ENCODE measurements around the gene PLEKHG4B.

The PLEKHG4B gene

GRCh38 chr5:155651-156410, 63.9 kb downstream of the PLEKHG4B start:
- H3K27me3 ChIP-seq = peaks cover 12% of the 10 kb centered on the region
- no peak overlapping the region for H3K4me3 ChIP-seq (ENCODE audit: low read depth, low read length)
- TF ChIP-seq CTCF (IDR thresholded peaks at IDR 0.05; ENCODE audit: low read depth, low read length) = no peak
- H3K36me3 ChIP-seq = no peaks in the 10 kb centered on the region
- DNase-seq = no peak
- no peaks in the 10 kb centered on the region for H3K9me3 ChIP-seq
- no peaks in the 10 kb centered on the region for H3K4me1 ChIP-seq

- no peaks in the 10 kb centered on the region for H3K36me3 ChIP-seq
- DNase-seq = peak; percentile 4
- no peaks in the 10 kb centered on the region for H3K4me1 ChIP-seq
- H3K27me3 ChIP-seq = peaks cover 16% of the 10 kb centered on the region
- no peaks in the 10 kb centered on the region for H3K9me3 ChIP-seq
- TF ChIP-seq CTCF (IDR thresholded peaks at IDR 0.05; ENCODE audit: low read depth, low read length) = no peak
- H3K4me3 ChIP-seq (ENCODE audit: low read depth, low read length) = no peak overlapping the region
These were observed 64.6 kb downstream of the PLEKHG4B start for GRCh38 chr5:156411-157072.

- Histone ChIP-seq H3K9me3 (no peaks in the 10 kb centered on the region), H3K4me3 (ENCODE audit: low read depth, low read length) (no peak overlapping the region), H3K27me3 (peaks cover 18% of the 10 kb centered on the region), H3K4me1 (no peaks in the 10 kb centered on the region), H3K36me3 (no peaks in the 10 kb centered on the region)
- DNase-seq = no peak
- no peak for TF ChIP-seq CTCF (IDR thresholded peaks at IDR 0.05; ENCODE audit: low read depth, low read length)
These were observed 65.3 kb downstream of the PLEKHG4B start for GRCh38 chr5:157126-157715.

- no peaks in the 10 kb centered on the region for H3K4me1 ChIP-seq
- no peak overlapping the region for H3K4me3 ChIP-seq (ENCODE audit: low read depth, low read length)
- no peak for TF ChIP-seq CTCF (IDR thresholded peaks at IDR 0.05; ENCODE audit: low read depth, low read length)
- H3K36me3 ChIP-seq = no peaks in the 10 kb centered on the region
- H3K9me3 ChIP-seq = no peaks in the 10 kb centered on the region
- DNase-seq = peak; percentile 1
- H3K27me3 ChIP-seq = peaks cover 18% of the 10 kb centered on the region
These were observed 65.8 kb downstream of the PLEKHG4B start for GRCh38 chr5:157801-158200.

GRCh38 chr5:158807-159447, 67.0 kb downstream of the PLEKHG4B start:
- Histone ChIP-seq H3K9me3 (no peaks in the 10 kb centered on the region), H3K36me3 (no peaks in the 10 kb centered on the region), H3K27me3 (peaks cover 18% of the 10 kb centered on the region), H3K4me1 (no peaks in the 10 kb centered on the region), H3K4me3 (ENCODE audit: low read depth, low read length) (no peak overlapping the region)
- DNase-seq = peak; percentile 3
- no peak for TF ChIP-seq CTCF (IDR thresholded peaks at IDR 0.05; ENCODE audit: low read depth, low read length)
